Stromal cell of bone marrow (primary cell): ENCODE measurements around the gene PGP.
A peak's percentile ranks its signal among the peaks of the same experiment; 100 is the strongest.

Experiments used
- DNase-seq: peaks from one replicate; pipeline ENCODE4 v3.0.0-alpha.2; 2012; ENCODE audit warnings: low read depth

Gene PGP

DNA sequence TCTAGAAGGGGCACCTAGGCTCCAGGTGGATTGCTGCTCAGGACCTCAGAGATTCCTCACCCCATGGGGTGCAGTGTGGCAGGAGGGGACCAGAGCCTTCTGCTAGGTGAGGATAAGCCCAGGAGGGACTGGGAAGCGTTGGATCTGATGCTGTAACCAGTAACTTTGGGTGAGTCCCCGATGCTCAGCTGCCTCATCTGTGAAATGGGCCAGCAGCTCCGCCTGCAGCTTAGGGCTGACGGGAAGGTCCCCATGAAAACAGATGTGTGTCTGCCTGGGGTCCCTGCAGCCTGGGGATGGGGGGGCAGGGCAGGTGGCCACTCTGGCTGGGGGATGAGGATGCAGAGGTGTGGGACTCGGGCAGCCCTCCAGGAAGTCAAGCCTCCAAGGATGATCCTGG is 15.5 kb downstream of the PGP start:
- no peak for DNase-seq

- no peak for DNase-seq
Measured at GRCh38 chr16:2198283-2198682, 16.4 kb downstream of the PGP start.

- no peak for DNase-seq
Measured at GRCh38 chr16:2197765-2198164, 16.9 kb downstream of the PGP start.

- no peak for DNase-seq
Measured at GRCh38 chr16:2196981-2197511, 17.6 kb downstream of the PGP start.

DNA sequence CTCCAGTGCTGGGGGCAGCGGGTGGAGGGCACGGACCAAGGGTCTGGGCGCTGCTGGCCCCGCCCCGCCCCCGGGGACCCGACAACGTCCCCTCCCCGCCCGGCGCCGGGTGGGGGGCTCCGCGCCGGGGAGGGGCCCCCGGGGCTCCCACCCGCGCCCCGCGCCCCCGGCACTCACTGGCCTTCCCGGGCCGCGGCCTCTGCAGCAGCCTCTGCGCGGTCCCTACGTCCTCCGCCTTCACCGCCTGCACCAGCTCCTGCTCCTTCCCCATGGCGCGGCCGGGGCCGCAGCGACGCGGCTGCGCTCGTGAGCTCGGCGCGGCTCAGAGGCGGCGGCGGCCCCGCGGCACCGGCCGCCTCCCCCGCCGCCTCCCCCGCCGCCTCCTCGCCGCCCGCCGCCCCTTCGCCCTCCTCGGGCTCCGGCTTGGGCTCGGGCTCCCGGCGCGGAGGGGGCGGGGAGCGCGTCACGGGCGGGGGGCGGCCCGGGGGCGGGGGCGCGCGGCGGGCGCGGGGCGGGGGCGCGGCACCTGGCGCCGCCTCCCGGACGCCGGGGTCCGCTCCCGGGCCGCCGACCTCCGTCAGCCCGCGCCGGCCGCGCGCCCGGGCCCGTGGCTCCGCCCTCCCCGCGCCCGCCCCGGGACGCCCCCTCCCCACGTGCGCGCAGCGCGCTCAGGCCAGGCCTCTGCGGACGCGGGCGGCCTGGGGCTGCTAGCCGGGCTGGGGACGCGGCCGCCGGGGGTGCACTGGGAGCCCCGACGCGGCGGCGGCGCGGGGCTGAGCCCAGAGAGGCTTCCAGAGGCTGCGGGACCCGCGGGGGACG is 18.3 kb downstream of the PGP start, which contains the start of gene CASKIN1:
TSS of gene CASKIN1 (minus strand) at position 444 of the 819 bp plus-strand sequence. CDS start at position 271, 173 bp downstream.
- no peak for DNase-seq

GRCh38 chr16:2195322-2196161 is 19.1 kb downstream of the PGP start:
- no peak for DNase-seq

DNA sequence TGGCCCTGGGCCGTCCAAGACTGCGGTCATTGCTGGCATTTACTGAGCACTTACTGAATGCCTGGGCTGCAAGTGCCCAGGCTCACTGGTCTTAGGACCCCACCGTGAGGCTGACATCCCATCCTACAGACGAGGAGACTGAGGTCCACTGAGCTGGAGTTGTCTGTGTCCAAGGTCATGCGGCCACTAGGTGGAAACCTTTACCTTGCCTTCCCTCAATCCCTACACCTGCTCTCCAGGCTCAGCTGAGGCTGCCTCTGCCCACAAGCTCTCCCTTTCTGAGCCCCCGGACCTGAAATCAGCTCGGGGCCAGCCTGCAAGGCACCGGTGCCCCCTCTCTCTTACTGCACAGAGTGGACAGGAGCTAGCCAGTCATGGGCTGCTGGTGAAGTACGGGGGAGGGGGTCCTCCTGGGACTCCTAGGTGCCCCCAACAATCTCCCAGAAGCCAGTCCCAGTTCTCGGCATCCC is 19.8 kb downstream of the PGP start:
- DNase-seq, result no peak

GRCh38 chr16:2194166-2194834 is 20.3 kb downstream of the PGP start:
- DNase-seq, result peak; percentile 13

- no peak for DNase-seq
Measured at GRCh38 chr16:2191446-2191706, 23.3 kb downstream of the PGP start.

- no peak for DNase-seq
Measured at GRCh38 chr16:2190659-2191445, 23.8 kb downstream of the PGP start.

GRCh38 chr16:2190002-2190658 is 24.5 kb downstream of the PGP start:
- DNase-seq, result no peak

GRCh38 chr16:2189252-2189893 is 25.3 kb downstream of the PGP start:
- DNase-seq, result no peak

- no peak for DNase-seq
Measured at GRCh38 chr16:2188395-2188794, 26.2 kb downstream of the PGP start.

GRCh38 chr16:2187212-2187611 is 27.4 kb downstream of the PGP start:
- no peak for DNase-seq

DNA sequence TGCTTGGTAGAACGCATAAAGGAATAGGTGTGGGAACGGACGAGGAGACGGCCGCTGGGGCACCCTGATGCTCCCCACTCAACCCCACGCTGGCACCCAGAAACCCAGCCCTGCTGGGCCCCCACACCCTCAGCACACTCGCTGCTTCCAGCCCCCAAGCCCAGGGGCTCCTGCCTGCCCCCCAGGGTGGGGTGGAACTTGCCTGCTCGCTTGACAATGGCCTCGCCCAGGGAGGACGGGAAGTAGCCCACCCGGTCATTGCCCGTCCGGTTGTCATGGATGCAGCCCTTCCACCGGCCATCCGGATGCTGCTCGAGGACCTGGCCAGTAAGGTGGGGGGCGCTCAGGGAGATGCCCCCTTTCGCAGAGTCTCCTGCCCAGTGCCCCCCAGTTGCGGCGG is 28.1 kb downstream of the PGP start:
- no peak for DNase-seq

DNA sequence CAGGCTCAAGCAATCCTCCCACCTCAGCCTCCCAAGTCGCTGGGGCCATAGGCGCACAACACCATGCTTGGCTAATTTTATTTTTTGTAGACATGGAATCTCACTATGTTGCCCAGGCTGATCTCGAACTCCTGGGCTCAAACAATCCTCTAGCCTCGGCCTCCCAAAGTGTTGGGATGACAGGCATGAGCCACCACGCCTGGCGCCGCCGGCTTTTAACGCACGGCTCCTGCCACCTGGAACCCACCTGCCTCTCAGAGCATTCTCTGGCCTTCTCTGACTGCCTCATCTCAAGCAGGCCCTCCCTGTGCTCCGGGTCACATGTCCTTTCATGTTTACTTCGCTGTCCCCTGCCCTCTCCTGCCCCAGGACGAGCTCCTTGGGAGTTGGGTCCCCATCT is 28.6 kb downstream of the PGP start:
- no peak for DNase-seq

DNA sequence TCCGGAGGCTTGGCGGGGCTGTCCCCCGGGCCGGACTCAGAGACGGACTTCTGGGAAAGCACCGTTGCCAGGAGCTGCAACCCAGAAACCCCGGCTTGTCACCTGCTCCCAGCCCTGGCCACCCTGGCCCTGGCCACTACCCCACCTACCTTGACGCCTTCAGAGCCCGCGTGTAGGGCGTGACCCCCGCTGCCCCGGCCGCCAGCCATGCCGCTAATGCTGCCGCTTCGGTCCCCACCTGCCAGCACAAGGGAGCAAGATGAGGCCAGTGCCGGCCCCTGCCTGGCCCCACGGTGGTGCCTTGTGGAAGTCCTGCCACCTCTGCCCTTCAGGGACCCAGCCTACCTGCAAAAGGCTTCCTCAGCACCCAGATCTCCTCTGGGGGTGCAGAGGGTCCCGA is 29.7 kb downstream of the PGP start:
- no peak for DNase-seq

DNA sequence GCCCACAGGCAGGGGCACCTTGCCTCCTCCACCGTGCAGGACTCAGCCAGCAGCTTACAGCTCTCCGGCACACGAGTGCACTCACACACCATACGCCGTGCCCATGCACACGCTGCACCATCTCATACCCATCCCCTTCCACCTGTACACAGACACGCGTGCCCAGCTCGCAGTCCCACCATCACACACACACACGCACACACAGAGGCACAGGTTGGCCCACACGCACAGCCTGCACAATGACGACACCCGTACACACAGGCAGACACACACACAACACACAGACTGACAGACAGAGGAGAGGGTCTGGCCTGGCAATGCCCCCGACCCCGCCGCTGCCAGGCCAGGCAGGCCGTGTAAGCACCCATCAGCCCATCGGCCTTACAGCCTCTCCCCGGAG is 30.3 kb downstream of the PGP start:
- no peak for DNase-seq

DNA sequence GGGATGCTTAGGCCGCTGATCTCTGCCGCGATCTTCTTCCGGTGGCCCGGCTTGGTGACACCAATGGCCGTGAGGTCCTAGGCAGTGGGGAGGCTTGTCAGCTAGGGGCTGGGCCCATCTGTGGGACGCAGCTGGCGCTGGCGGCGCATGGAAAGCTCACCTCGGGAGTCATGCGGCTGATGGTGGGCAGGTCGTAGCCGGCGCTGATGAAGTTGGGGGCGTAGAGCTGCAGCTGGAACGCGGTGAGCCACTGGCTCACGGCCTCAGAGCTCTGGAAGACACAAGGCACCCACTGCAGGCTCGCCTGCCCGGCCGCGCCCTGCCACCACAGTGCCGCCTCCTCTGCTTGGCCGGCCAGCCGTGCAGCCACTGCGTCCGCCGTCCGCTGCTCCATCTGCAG is 31.0 kb downstream of the PGP start:
- DNase-seq, result no peak

DNA sequence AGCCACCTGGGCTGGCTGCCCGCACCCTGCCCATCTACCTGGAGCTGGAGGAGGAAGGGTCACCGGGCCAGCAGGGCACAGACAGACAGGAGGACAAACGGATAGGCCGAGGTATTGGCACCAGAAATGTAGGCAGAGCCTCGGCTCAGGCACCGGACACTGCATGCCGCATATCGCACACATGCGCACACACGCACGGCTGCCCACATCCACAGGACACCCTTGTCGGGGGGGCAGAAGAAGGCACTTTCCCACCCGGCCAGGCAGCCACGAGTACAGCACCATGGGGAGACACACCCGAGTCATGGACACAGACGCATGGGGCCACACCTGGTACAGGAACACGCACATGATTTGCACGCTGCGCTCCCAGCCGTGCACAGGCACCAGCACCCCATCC is 32.7 kb downstream of the PGP start:
- DNase-seq, result no peak
